Ovary (tissue), 9 donors: ENCODE data around the gene SUGCT. TPM values are rescaled to one million over a fixed set of nuclear protein-coding genes. Genes with fewer than 3 reads are reported as not detected.

Source experiments
- DNase-seq, 5 donors: peaks; one replicate each; pipeline ENCODE4 v3.0.0-alpha.2; 2019 to 2020
- H3K27ac ChIP-seq, 2 donors: fragments of 200-600 bp; one replicate each; pipeline versions ENCODE4 v1.5.1 to v1.8.0; 2019 to 2022
- H3K27me3 ChIP-seq: fragments of 200-600 bp; one replicate; pipeline ENCODE4 v1.8.0; 2022
- H3K36me3 ChIP-seq: fragments of 200-600 bp; sonication (generic); one replicate; pipeline ENCODE4 v1.5.1; 2019
- H3K4me1 ChIP-seq: one replicate; pipeline ENCODE4 v1.8.1; 2013; ENCODE audit warnings: mild to moderate bottlenecking, moderate library complexity; ENCODE audit not compliant: insufficient read depth
- H3K4me3 ChIP-seq: fragments of 200-600 bp; sonication (generic); one replicate; pipeline ENCODE4 v1.5.1; 2017
- H3K9me3 ChIP-seq, 2 donors: fragments of 200-600 bp in 1 of 2; sonication (generic) in 1 of 2; one replicate each; pipeline versions ENCODE4 v1.5.1 to v1.8.1; 2013 to 2019; ENCODE audit warnings: mild to moderate bottlenecking in 1 of 2, moderate library complexity in 1 of 2
- EP300 ChIP-seq: sonication (generic); formaldehyde crosslinking; IDR thresholded peaks from one replicate; pipeline ENCODE4 v1.6.1; 2017; ENCODE audit warnings: antibody characterized with exemption
- POLR2A ChIP-seq: fragments of 450-650 bp; IDR thresholded peaks from one replicate; pipeline ENCODE4 v1.6.1; 2017; ENCODE audit warnings: antibody characterized with exemption, mild to moderate bottlenecking, moderate library complexity
- WGBS, 3 donors: extraction: QIAGEN DNeasy Blood & Tissue Kit in 1 of 3; methylation state at CpG; one replicate each; pipeline versions ENCODE4 v1.1.5 to v1.1.7; 2013 to 2017; 5-methylcytosine and 5-hydroxymethylcytosine counted together
- intact Hi-C, 4 donors: fragments of 100-400 bp; cut with DNase I; formaldehyde crosslinking; loops; one replicate each; pipeline versions ENCODE4 v1.11.0 to v1.15.1; 2022 to 2023
- polyA plus RNA-seq, 2 donors: library from polyadenylated mRNA; stranded (reverse); fragments of 200-250 nt in 1 of 2; fragments of 350-450 nt in 1 of 2; fragmentation: Illumina TruSeq in 1 of 2; extraction: RNeasy Lipid Tissue Mini Kit (QIAGEN cat#74804) in 1 of 2; gene quantifications; one replicate each; pipeline ENCODE4 v1.2.3, GENCODE V29; 2013 to 2014
- total RNA-seq, 7 donors: library from RNA; depleted of rRNA in 2 of 7; stranded (reverse); fragments of >200 nt in 2 of 7; fragmentation: NEBNext Ultra II Directional in 3 of 7; extraction: Animal tissue kit (Norgen Biotek cat#: 25700) in 3 of 7; gene quantifications; one replicate each; pipeline versions ENCODE4 v1.1.0 to v1.2.4, GENCODE V29; 2016 to 2023
- TF ChIP-seq, protein P1 (sequence below), 3 donors: fragments of 450-650 bp in 2 of 3; fragments of 200-600 bp in 1 of 3; IDR thresholded peaks; one replicate each; pipeline versions ENCODE4 v1.5.1 to v1.8.0; 2016 to 2022; ENCODE audit warnings: antibody characterized with exemption in 3 of 3, mild to moderate bottlenecking in 1 of 3
- donor health status: DM: no; HTN: no; CAD: no; lungs with moderate emphysema.
- donor health status: DM: no; HTN: no; CAD: no.
- donor health status: Bipolar disorder and iron deficiency.
- donor health status: DM: yes; HTN: yes; CAD: no.
- donor health status: DM: no; HTN: no; CAD: no.
- donor health status: DM: yes; HTN: yes; CAD: no.

Gene SUGCT
- total and polyA plus RNA-seq, 9 donors: 3.4 to 9.3 (median 7.8) TPM

DNA sequence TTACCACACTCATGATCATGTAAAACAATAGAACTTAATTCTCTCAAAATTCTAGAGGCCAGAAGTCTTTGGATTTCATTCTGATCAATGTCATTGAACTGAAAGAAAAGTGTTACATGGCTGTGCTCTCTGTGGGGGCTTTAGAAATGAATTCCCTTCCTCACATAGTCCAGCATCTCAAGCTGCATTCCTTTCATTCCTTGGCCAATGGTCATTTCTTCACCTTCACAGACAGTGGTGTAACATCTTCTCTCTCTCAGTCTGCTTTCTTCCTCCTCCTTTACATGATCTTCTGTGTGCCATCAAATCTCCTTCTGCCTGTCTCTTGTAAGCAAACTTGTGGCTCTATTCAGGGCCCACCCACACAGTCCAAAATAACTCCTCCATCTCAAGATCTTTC, 735.3 kb downstream of the SUGCT start:
- no peak overlapping the region for H3K4me3 ChIP-seq
- no peaks in the 10 kb centered on the region for H3K36me3 ChIP-seq
- H3K27ac ChIP-seq: no peak overlapping the region
- TF ChIP-seq, protein P1, sequence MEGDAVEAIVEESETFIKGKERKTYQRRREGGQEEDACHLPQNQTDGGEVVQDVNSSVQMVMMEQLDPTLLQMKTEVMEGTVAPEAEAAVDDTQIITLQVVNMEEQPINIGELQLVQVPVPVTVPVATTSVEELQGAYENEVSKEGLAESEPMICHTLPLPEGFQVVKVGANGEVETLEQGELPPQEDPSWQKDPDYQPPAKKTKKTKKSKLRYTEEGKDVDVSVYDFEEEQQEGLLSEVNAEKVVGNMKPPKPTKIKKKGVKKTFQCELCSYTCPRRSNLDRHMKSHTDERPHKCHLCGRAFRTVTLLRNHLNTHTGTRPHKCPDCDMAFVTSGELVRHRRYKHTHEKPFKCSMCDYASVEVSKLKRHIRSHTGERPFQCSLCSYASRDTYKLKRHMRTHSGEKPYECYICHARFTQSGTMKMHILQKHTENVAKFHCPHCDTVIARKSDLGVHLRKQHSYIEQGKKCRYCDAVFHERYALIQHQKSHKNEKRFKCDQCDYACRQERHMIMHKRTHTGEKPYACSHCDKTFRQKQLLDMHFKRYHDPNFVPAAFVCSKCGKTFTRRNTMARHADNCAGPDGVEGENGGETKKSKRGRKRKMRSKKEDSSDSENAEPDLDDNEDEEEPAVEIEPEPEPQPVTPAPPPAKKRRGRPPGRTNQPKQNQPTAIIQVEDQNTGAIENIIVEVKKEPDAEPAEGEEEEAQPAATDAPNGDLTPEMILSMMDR (IDR thresholded peaks at IDR 0.05): no peak
- TF ChIP-seq POLR2A: no peak
- no peak for TF ChIP-seq EP300
- H3K4me1 ChIP-seq: no peaks in the 10 kb centered on the region
- H3K9me3 ChIP-seq: no peaks in the 10 kb centered on the region
- DNase-seq: no peak
- H3K27me3 ChIP-seq: no peaks in the 10 kb centered on the region
- intact Hi-C loops: no loop called here

DNA sequence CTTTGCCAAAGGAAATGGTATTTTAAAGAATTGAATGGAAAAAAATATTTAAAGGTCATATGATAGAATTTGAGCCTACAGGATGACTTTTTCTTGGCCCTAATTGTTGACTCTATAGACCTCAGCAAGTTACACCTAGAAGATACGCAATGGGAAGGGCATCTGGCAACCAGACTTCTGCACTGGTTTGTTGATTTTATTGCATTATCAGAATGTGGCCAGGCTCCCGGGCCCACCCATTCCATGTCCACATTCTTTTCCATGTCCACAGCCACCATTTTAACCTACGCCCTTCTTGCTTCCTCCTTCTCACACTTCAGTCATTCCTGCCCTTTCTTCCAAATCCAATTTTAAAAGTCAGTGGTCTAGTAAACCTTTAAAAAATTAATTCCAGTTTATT, 738.4 kb downstream of the SUGCT start:
- Histone ChIP-seq H3K27ac (no peak overlapping the region), H3K9me3 (no peaks in the 10 kb centered on the region), H3K36me3 (no peaks in the 10 kb centered on the region), H3K27me3 (no peaks in the 10 kb centered on the region), H3K4me1 (no peaks in the 10 kb centered on the region), H3K4me3 (no peak overlapping the region)
- intact Hi-C loops: no loop called here
- TF ChIP-seq, protein P1 (IDR thresholded peaks at IDR 0.05): no peak
- no peak for TF ChIP-seq EP300
- no peak for TF ChIP-seq POLR2A
- DNase-seq: no peak
- 88 to 91% (median 89%) methylated on average over 3 of the region's 3 CpGs for WGBS, 3 donors

DNA sequence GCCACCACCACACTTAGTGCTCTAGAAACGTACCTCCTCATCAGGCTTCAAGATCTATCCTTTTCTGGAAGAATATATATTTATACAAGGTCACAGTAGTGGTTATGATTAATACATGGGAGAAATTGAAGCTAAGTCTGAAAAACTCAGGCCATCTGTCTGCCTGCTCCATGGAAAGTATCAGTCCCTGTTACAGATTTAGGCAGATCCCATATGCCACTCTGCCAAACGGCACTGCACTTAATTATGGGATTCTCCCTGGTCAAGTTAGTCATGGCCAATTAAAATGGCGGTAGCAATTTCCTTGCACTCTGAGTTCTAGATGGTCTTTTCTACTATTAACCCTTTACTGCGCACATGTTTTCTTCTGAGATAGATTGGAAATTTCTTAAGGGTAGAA, 740.0 kb downstream of the SUGCT start:
- Histone ChIP-seq H3K9me3 (no peaks in the 10 kb centered on the region), H3K4me3 (no peak overlapping the region), H3K36me3 (no peaks in the 10 kb centered on the region), H3K27ac (no peak overlapping the region), H3K27me3 (no peaks in the 10 kb centered on the region), H3K4me1 (no peaks in the 10 kb centered on the region)
- no peak for DNase-seq
- 75 to 81% (median 81%) methylated on average over 4 of the region's 4 CpGs for WGBS, 3 donors
- intact Hi-C loops: no loop called here
- no peak for TF ChIP-seq EP300
- TF ChIP-seq POLR2A: no peak
- TF ChIP-seq, protein P1 (IDR thresholded peaks at IDR 0.05): no peak

DNA sequence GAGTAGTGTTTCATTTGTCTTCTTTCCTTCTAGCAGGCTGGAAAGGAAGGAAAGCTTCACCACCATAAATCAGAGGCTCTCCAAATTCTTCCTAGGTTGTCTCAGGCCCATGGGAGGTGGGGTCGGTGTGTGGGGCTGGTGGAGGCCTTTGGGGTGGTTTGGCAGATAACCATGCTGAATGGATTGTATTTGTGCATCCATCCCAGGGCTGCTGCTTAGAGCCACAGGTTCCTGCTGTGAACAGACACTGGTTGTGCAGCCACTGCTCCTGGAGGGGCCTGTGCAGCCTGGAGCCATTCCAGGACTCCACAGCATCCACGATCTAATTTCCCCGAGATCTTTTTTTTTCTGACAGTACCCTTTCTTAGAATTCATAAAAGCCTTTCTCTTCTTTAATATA, 741.8 kb downstream of the SUGCT start:
- no peaks in the 10 kb centered on the region for H3K36me3 ChIP-seq
- TF ChIP-seq, protein P1 (IDR thresholded peaks at IDR 0.05): no peak
- H3K27me3 ChIP-seq: no peaks in the 10 kb centered on the region
- no peaks in the 10 kb centered on the region for H3K4me1 ChIP-seq
- intact Hi-C loops: no loop called here
- H3K27ac ChIP-seq: no peak overlapping the region
- H3K9me3 ChIP-seq: no peaks in the 10 kb centered on the region
- WGBS, 3 donors: 77 to 82% (median 78%) methylated on average over 3 of the region's 3 CpGs
- no peak for DNase-seq
- no peak overlapping the region for H3K4me3 ChIP-seq
